ENCODE data around the gene TBXAS1.

TBXAS1 gene

GRCh38 chr7:139873593-139874301 is 44.7 kb downstream of the TBXAS1 start:
- TF ChIP-seq CTCF (IDR thresholded peaks at IDR 0.05; ENCODE audit: control insufficient read depth, extremely low read depth, insufficient read depth): no peak
- no peak for DNase-seq (ENCODE audit: low read depth)
- H3K4me3 ChIP-seq (ENCODE audit: low read depth, low read length): no peak overlapping the region

GRCh38 chr7:139874302-139874629 is 45.2 kb downstream of the TBXAS1 start:
- H3K4me3 ChIP-seq (ENCODE audit: low read depth, low read length): no peak overlapping the region
- TF ChIP-seq CTCF (IDR thresholded peaks at IDR 0.05; ENCODE audit: control insufficient read depth, extremely low read depth, insufficient read depth): no peak
- DNase-seq (ENCODE audit: low read depth): no peak

DNA sequence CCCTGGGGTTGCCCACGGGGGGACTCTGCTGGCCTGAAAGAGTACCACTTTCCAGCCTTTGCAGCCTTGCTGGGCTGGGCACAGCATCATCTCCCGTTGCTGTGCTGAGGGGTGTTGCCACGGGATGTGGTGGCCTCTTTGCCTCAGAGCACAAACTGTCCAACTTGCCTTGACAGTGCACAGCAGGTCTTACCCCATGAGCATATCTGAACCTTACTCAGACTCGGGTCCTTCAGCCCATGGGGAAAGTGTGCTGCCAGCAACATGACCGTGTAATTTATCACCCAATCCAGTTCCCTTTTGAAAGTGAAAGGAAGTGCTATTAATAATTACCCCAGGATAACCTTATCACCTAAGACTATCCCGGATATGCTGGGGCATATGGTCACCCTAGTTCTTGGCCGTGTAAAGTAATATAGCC is 46.8 kb downstream of the TBXAS1 start:
- no peak for DNase-seq (ENCODE audit: low read depth)
- no peak overlapping the region for H3K4me3 ChIP-seq (ENCODE audit: low read depth, low read length)
- no peak for TF ChIP-seq CTCF (IDR thresholded peaks at IDR 0.05; ENCODE audit: control insufficient read depth, extremely low read depth, insufficient read depth)

DNA sequence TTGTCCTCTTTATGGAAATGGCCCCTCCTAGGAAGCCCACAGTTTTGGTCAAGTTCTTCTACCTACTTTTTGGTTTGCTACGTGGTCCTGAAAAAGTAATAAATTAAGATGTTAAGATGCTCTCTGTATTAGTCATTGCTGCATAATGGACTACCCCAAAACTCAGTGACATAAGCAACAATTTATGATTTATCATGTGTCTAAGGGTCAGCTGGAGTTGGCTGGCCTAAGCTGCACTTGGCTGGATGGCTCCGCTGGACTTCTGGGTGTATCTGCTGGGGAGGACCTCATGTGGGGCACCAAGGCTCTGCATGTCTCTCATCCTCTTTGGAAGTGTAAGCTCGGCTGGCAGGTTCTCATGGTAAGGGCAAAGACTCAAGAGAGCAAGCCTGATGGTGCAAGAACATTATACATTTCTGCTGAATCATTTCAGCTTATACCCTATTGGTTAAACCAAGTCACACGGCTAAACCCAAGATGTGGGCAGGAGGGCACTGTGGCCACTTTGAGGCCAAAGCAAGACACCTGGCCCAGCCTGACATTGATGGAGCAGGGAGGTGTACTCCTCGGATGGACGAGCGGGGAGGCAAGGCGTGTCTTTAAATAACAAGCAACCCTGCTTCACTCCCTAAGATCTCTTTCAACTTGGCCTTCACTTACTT is 47.7 kb downstream of the TBXAS1 start:
- no peak for DNase-seq (ENCODE audit: low read depth)
- H3K4me3 ChIP-seq (ENCODE audit: low read depth, low read length): no peak overlapping the region
- no peak for TF ChIP-seq CTCF (IDR thresholded peaks at IDR 0.05; ENCODE audit: control insufficient read depth, extremely low read depth, insufficient read depth)

DNA sequence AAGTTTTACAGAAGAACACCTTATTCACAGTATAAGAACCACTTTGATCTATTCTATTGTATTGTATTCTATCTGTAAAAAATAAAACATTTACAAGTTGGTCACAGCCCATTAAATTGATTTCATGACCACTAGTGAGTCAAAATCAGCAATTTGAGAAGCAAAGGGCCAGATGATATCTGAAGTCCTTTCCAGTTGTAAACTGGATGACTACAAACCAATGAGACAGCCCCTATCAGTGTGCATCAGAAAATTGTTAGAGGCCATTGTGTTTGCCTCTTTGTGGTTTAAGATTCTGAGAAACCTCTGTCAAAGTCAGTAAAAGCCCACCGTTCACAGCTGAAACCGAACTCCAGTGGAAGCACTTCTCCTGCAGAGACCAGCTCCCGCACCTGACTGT is 54.8 kb downstream of the TBXAS1 start:
- no peak for DNase-seq (ENCODE audit: low read depth)
- H3K4me3 ChIP-seq (ENCODE audit: low read depth, low read length): no peak overlapping the region
- no peak for TF ChIP-seq CTCF (IDR thresholded peaks at IDR 0.05; ENCODE audit: control insufficient read depth, extremely low read depth, insufficient read depth)

GRCh38 chr7:139884441-139884840 is 55.4 kb downstream of the TBXAS1 start:
- TF ChIP-seq CTCF (IDR thresholded peaks at IDR 0.05; ENCODE audit: control insufficient read depth, extremely low read depth, insufficient read depth): no peak
- DNase-seq (ENCODE audit: low read depth): no peak
- H3K4me3 ChIP-seq (ENCODE audit: low read depth, low read length): no peak overlapping the region

- TF ChIP-seq CTCF (IDR thresholded peaks at IDR 0.05; ENCODE audit: control insufficient read depth, extremely low read depth, insufficient read depth): no peak
- DNase-seq (ENCODE audit: low read depth): no peak
- H3K4me3 ChIP-seq (ENCODE audit: low read depth, low read length): no peak overlapping the region
Measured at GRCh38 chr7:139885511-139885910, 56.4 kb downstream of the TBXAS1 start.

Measured in LNCaP clone FGC (cell line).